HepG2 (cell line): Measurements from ENCODE around the gene POLN. TPM values are rescaled to one million over a fixed set of nuclear protein-coding genes. Genes with fewer than 3 reads are reported as not detected.

Source experiments
- ATAC-seq: fragments of 200-7000 bp; cut with Tn5 transposase; 3 replicates; pipeline ENCODE4 v1.9.1; 2020; ENCODE audit warnings: mild to moderate bottlenecking, moderate library complexity
- BruUV-seq: library from RNA; stranded (reverse); fragments of 400-500 nt; replicated peaks from 2 replicates; lab custom pipeline; 2021; lab: Mats Ljungman, UMichigan
- CTCF ChIA-PET: fragments of 300-600 bp; formaldehyde crosslinking; extraction: SDS; loops from one replicate; lab custom pipeline; 2021; ENCODE audit warnings: low total read pairs, inconsistent platforms, low intra/inter-chr PET ratio; lab: Yijun Ruan, JAX
- POLR2A ChIA-PET: fragments of 350-600 bp; sonication (Branson Sonifier 250); formaldehyde crosslinking; loops from one replicate; lab custom pipeline; 2020; ENCODE audit warnings: antibody characterized with exemption, inconsistent platforms; lab: Yijun Ruan, JAX
- DNase-seq: peaks from one replicate; pipeline ENCODE4 v3.0.0-alpha.2; 2015; ENCODE audit warnings: low spot score
- FAIRE-seq: peaks from 3 replicates; lab custom pipeline; 2011; peaks lifted over from hg19 to GRCh38; lab: Jason Lieb, UNC
- H2AFZ ChIP-seq: one replicate; pipeline ENCODE4 v1.6.1; 2011; ENCODE audit warnings: low read length, inconsistent platforms
- H3K27ac ChIP-seq: fragments of 300-600 bp; 3 replicates; pipeline ENCODE4 v1.8.0; 2011; ENCODE audit warnings: mixed run types, mild to moderate bottlenecking, mixed read lengths, low read length, inconsistent platforms; ENCODE audit not compliant: insufficient read depth; ENCODE audit errors: extremely low read length
- H3K27me3 ChIP-seq, 2 experiments: fragments of 200-600 bp in 1 of 2; 2 replicates in 1 of 2; 3 replicates in 1 of 2; pipeline versions ENCODE4 v1.6.0 to v1.8.0; 2011; ENCODE audit warnings: low read length in 2 of 2, mild to moderate bottlenecking in 2 of 2, moderate library complexity in 2 of 2, inconsistent platforms in 1 of 2; ENCODE audit not compliant: insufficient read depth in 2 of 2, control insufficient read depth in 1 of 2
- H3K36me3 ChIP-seq, 2 experiments: fragments of 200-600 bp in 1 of 2; replicated peaks in 1 of 2; 2 replicates in 1 of 2; 3 replicates in 1 of 2; pipeline versions ENCODE4 v1.5.1 to v1.8.0; 2011; ENCODE audit warnings: low read length in 2 of 2, inconsistent platforms in 1 of 2; ENCODE audit not compliant: insufficient read depth in 2 of 2, control insufficient read depth in 1 of 2
- H3K4me1 ChIP-seq: 2 replicates; pipeline ENCODE4 v1.5.1; 2012; ENCODE audit warnings: low read length, inconsistent platforms; ENCODE audit not compliant: insufficient read depth
- H3K4me2 ChIP-seq: 2 replicates; pipeline ENCODE4 v1.6.0; 2011; ENCODE audit warnings: low read depth, low read length, inconsistent platforms
- H3K4me3 ChIP-seq, 3 experiments: fragments of 200-600 bp in 1 of 3; sonication (generic), shearing (Covaris generic) in 1 of 3; replicated peaks in 1 of 3; 2 replicates each; pipeline ENCODE4 v1.5.1; 2011 to 2016; ENCODE audit warnings: low read length in 3 of 3, inconsistent platforms in 2 of 3, low read depth in 2 of 3, mild to moderate bottlenecking in 2 of 3, control low read depth in 1 of 3, mixed read lengths in 1 of 3; ENCODE audit not compliant: insufficient read depth in 1 of 3
- H3K79me2 ChIP-seq: one replicate; pipeline ENCODE4 v1.6.1; 2011; ENCODE audit warnings: low read length, inconsistent platforms; ENCODE audit not compliant: insufficient read depth
- H3K9ac ChIP-seq: 2 replicates; pipeline ENCODE4 v1.6.0; 2011; ENCODE audit warnings: mild to moderate bottlenecking, low read depth, low read length, inconsistent platforms; ENCODE audit not compliant: insufficient read depth
- H3K9me3 ChIP-seq: 2 replicates; pipeline ENCODE4 v1.5.1; 2012; ENCODE audit warnings: mild to moderate bottlenecking, low read length
- H4K20me1 ChIP-seq: 2 replicates; pipeline ENCODE4 v1.6.0; 2011; ENCODE audit warnings: inconsistent platforms, mild to moderate bottlenecking, low read length, moderate library complexity; ENCODE audit not compliant: insufficient read depth
- AGO2 ChIP-seq: fragments of 200-400 bp; formaldehyde crosslinking; optimal IDR thresholded peaks from 2 replicates; pipeline ENCODE3; 2017; ENCODE audit warnings: mild to moderate bottlenecking, low read depth, low read length, moderate library complexity
- GMEB2 ChIP-seq: IDR thresholded peaks from 2 replicates; pipeline ENCODE4 v1.6.1; 2016; ENCODE audit warnings: missing biosample characterization, missing genetic modification reagents, low read depth
- HMG20B ChIP-seq: conservative IDR thresholded peaks from 2 replicates; pipeline ENCODE4 v1.6.1; 2016; ENCODE audit warnings: missing genetic modification reagents, missing compliant biosample characterization
- RAD51 ChIP-seq: fragments of 450-650 bp; IDR thresholded peaks from 2 replicates; pipeline ENCODE4 v1.6.1; 2016; ENCODE audit warnings: borderline replicate concordance
- SAP130 ChIP-seq: IDR thresholded peaks from 2 replicates; pipeline ENCODE4 v1.6.1; 2016; ENCODE audit warnings: low read depth
- TOE1 ChIP-seq: sonication (generic); formaldehyde crosslinking; IDR thresholded peaks from 2 replicates; pipeline ENCODE4 v1.4.0; 2020; ENCODE audit warnings: mild to moderate bottlenecking, missing genetic modification reagents
- TP53 ChIP-seq: sonication (generic); formaldehyde crosslinking; conservative IDR thresholded peaks from 2 replicates; pipeline ENCODE4 v1.4.0; 2020; ENCODE audit warnings: missing genetic modification reagents
- ZNF576 ChIP-seq: sonication (generic); formaldehyde crosslinking; IDR thresholded peaks from 2 replicates; pipeline ENCODE4 v1.4.0; 2020; ENCODE audit warnings: mild to moderate bottlenecking, missing genetic modification reagents
- WGBS: methylation state at CpG from one replicate; pipeline ENCODE4 v1.1.6; 2017; ENCODE audit warnings: low lambda C conversion rate; 5-methylcytosine and 5-hydroxymethylcytosine counted together
- in situ Hi-C: cut with HindIII; loops from 2 replicates; pipeline ENCODE4 v1.10.0; 2017; ENCODE audit warnings: low pct_unique_long_range_greater_than_20kb; ENCODE audit not compliant: extremely low pct_ligation_motif_present
- intact Hi-C: fragments of 100-400 bp; cut with micrococcal nuclease; formaldehyde crosslinking; loops from one replicate; pipeline ENCODE4 v1.10.0; 2022; ENCODE audit not compliant: unreplicated experiment
- polyA plus RNA-seq, 8 experiments: library from polyadenylated mRNA; depleted of rRNA in 3 of 8; stranded (reverse) in 7 of 8; unstranded in 1 of 8; fragments of >200 nt; fragmentation: Illumina TruSeq in 4 of 8; extraction: Trizol in 4 of 8; gene quantifications; 2 replicates each; pipeline versions ENCODE4 v1.2.1 to v1.2.3, GENCODE V29; 2011 to 2016; ENCODE audit warnings: low read depth in 4 of 8, missing spikeins in 1 of 8, mixed read lengths in 1 of 8; ENCODE audit not compliant: insufficient read depth in 1 of 8
- total RNA-seq, 5 experiments: library from RNA; depleted of rRNA; stranded (reverse); fragments of >200 nt; fragmentation: Illumina TruSeq; extraction: Trizol; gene quantifications; 2 replicates each; pipeline ENCODE4 v1.2.3, GENCODE V29; 2016; ENCODE audit warnings: low read depth in 1 of 5
- TF ChIP-seq, protein P1 (sequence below): sonication (generic); formaldehyde crosslinking; IDR thresholded peaks from 2 replicates; pipeline ENCODE4 v1.8.0; 2022; ENCODE audit warnings: mild to moderate bottlenecking, missing genetic modification reagents
- TF ChIP-seq, protein P2 (sequence below): sonication (generic); formaldehyde crosslinking; conservative IDR thresholded peaks from 2 replicates; pipeline ENCODE4 v1.8.0; 2022; ENCODE audit warnings: low read depth, missing genetic modification reagents

POLN gene
- total and polyA plus RNA-seq, 2 of the 13 experiments (the other 11 are each of a cell fraction or from before 2014, with no cell fraction given), result 0.93 to 1.5 TPM

DNA sequence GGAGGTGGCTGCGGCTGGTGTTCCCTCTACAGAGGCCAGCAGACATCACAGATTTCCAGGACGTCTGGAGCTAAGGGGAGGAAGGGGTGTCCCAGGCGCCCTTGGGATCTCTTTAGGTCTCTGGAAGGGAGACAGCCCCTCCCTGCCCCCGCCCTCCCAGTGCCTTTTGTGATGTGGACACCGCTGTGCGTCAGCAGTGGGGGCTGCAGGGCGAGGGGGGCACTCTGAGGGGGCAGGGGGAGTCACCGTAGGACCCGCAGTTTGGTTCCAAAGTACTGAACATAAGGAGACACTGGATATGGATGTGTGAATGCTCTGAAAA, 45.6 kb upstream of the POLN start:
- H3K27me3 ChIP-seq, result peaks cover 4 to 55% of the 10 kb centered on the region in 2 experiments; a peak in 4 of 5 replicates
- FAIRE-seq (no peak), ATAC-seq (no peak), DNase-seq (no peak)
- POLR2A ChIA-PET, result no interaction called here
- TF ChIP-seq, protein P1, sequence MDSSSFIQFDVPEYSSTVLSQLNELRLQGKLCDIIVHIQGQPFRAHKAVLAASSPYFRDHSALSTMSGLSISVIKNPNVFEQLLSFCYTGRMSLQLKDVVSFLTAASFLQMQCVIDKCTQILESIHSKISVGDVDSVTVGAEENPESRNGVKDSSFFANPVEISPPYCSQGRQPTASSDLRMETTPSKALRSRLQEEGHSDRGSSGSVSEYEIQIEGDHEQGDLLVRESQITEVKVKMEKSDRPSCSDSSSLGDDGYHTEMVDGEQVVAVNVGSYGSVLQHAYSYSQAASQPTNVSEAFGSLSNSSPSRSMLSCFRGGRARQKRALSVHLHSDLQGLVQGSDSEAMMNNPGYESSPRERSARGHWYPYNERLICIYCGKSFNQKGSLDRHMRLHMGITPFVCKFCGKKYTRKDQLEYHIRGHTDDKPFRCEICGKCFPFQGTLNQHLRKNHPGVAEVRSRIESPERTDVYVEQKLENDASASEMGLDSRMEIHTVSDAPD (CRISPR knock-in tag), result no peak
- TF ChIP-seq SAP130 (no peak), AGO2 (no peak)
- H3K36me3 ChIP-seq, result no peaks in the 10 kb centered on the region
- no peak overlapping the region for H3K4me2 ChIP-seq
- no peaks in the 10 kb centered on the region for H3K9me3 ChIP-seq
- no peak overlapping the region for H3K4me3 ChIP-seq
- CTCF ChIA-PET, result no interaction called here
- no peak overlapping the region for H3K27ac ChIP-seq
- in situ Hi-C loops (no loop called here), intact Hi-C loops (no loop called here)
- H4K20me1 ChIP-seq, result no peaks in the 10 kb centered on the region
- H2AFZ ChIP-seq, result no peak overlapping the region
- no peaks in the 10 kb centered on the region for H3K79me2 ChIP-seq
- H3K4me1 ChIP-seq, result no peaks in the 10 kb centered on the region
- 22% methylated on average over 6 of the region's 9 CpGs for WGBS
- no peak overlapping the region for H3K9ac ChIP-seq
- no TSS peak for BruUV-seq

DNA sequence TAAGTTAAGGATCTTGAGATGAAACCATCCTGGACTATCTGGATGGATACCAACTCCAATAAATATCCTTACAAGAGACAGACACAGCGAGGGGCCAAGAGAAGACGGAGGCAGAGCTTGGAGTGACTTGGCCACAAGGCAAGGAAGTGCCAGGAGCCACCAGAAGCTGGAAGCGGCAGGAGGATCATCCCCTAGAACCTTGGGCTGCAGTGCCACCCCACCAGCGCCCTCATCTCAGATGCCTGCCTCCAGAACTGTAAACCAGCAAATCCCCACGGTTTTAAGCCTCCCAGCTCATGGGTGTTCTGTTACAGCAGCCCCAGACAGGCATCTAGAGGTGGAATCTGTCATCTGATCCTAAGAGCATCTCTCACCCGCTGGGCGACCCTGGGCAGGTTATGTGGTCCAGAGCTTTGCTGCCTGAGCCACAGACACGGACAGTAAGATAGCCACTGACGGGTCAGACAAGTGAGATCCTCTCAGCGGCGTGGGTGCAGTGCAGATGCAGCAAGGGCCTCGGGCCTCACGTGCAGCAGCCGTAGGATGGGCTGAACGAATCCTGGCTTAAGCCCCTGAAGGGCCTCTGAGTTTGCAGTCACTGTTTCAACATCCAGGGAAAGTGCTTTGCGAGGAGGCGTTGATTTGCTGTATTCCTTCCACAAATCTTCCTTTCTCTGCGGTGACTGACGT, 45.1 kb upstream of the POLN start:
- H3K9me3 ChIP-seq, result no peaks in the 10 kb centered on the region
- FAIRE-seq, result no peak
- no peak for TF ChIP-seq ZNF576 (CRISPR knock-in tag)
- TF ChIP-seq TP53 (CRISPR knock-in tag), result no peak
- TF ChIP-seq TOE1 (CRISPR knock-in tag), result no peak
- TF ChIP-seq GMEB2 (CRISPR knock-in tag), result no peak
- no peak for TF ChIP-seq RAD51
- TF ChIP-seq, protein P2, sequence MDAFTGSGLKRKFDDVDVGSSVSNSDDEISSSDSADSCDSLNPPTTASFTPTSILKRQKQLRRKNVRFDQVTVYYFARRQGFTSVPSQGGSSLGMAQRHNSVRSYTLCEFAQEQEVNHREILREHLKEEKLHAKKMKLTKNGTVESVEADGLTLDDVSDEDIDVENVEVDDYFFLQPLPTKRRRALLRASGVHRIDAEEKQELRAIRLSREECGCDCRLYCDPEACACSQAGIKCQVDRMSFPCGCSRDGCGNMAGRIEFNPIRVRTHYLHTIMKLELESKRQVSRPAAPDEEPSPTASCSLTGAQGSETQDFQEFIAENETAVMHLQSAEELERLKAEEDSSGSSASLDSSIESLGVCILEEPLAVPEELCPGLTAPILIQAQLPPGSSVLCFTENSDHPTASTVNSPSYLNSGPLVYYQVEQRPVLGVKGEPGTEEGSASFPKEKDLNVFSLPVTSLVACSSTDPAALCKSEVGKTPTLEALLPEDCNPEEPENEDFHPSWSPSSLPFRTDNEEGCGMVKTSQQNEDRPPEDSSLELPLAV (CRISPR knock-in tag), result no peak
- TF ChIP-seq HMG20B (CRISPR knock-in tag), result no peak

More for the DNA sequence above, 45.1 kb upstream of the POLN start:
- Histone ChIP-seq H2AFZ (no peak overlapping the region), H3K79me2 (no peaks in the 10 kb centered on the region), H3K4me2 (no peak overlapping the region), H3K27ac (no peak overlapping the region), H3K9ac (no peak overlapping the region), H3K4me3 (no peak overlapping the region), H3K36me3 (no peaks in the 10 kb centered on the region), H3K27me3 (peaks cover 4 to 50% of the 10 kb centered on the region in 2 experiments; a peak in 4 of 5 replicates), H3K4me1 (no peaks in the 10 kb centered on the region), H4K20me1 (no peaks in the 10 kb centered on the region)
- in situ Hi-C loops (no loop called here), intact Hi-C loops (no loop called here)
- ChIA-PET CTCF (no interaction called here), POLR2A (no interaction called here)
- DNase-seq (no peak), ATAC-seq (no peak)
- BruUV-seq, result no TSS peak
- 22% methylated on average over 4 of the region's 19 CpGs for WGBS
